ENCODE data around the gene MAP2. TPM values are rescaled to one million over a fixed set of nuclear protein-coding genes. Genes with fewer than 3 reads are reported as not detected.

The MAP2 gene
- total RNA-seq, 2 donors from 2014 or later = 1.8 TPM

- Histone ChIP-seq H3K4me1 (ENCODE audit: control insufficient read depth, insufficient read depth, low read length) (no peaks in the 10 kb centered on the region), H3K27ac (ENCODE audit: low read depth, low read length) (no peak overlapping the region), H3K4me3 (ENCODE audit: low read length) (no peak overlapping the region), H3K9ac (ENCODE audit: extremely low read depth, low read length, poor library complexity, severe bottlenecking) (no peak overlapping the region), H3K36me3 (ENCODE audit: control insufficient read depth, insufficient read depth, low read length) (no peaks in the 10 kb centered on the region), H3K9me3 (ENCODE audit: control insufficient read depth, low read length) (no peaks in the 10 kb centered on the region), H3K27me3 (ENCODE audit: control insufficient read depth, insufficient read depth, low read length, poor library complexity, severe bottlenecking) (no peaks in the 10 kb centered on the region)
- no peaks in the 10 kb centered on the region for H3K9me3 Mint-ChIP-seq
- DNase-seq = no peak
- 80% methylated on average over 1 of the region's 1 CpG; no CpG with 5 or more reads in 1 of the 2 experiments for WGBS, 2 experiments (ENCODE audit: insufficient coverage in 1 of 2, insufficient read length in 1 of 2)
- H3K27me3 Mint-ChIP-seq (ENCODE audit: insufficient read depth) = no peaks in the 10 kb centered on the region
- no peaks in the 10 kb centered on the region for H3K36me3 Mint-ChIP-seq (ENCODE audit: low read depth)
- no peaks in the 10 kb centered on the region for H3K4me1 Mint-ChIP-seq
- H3K27ac Mint-ChIP-seq = no peak overlapping the region
- no peak overlapping the region for H3K4me3 Mint-ChIP-seq
- TF ChIP-seq, protein P1, sequence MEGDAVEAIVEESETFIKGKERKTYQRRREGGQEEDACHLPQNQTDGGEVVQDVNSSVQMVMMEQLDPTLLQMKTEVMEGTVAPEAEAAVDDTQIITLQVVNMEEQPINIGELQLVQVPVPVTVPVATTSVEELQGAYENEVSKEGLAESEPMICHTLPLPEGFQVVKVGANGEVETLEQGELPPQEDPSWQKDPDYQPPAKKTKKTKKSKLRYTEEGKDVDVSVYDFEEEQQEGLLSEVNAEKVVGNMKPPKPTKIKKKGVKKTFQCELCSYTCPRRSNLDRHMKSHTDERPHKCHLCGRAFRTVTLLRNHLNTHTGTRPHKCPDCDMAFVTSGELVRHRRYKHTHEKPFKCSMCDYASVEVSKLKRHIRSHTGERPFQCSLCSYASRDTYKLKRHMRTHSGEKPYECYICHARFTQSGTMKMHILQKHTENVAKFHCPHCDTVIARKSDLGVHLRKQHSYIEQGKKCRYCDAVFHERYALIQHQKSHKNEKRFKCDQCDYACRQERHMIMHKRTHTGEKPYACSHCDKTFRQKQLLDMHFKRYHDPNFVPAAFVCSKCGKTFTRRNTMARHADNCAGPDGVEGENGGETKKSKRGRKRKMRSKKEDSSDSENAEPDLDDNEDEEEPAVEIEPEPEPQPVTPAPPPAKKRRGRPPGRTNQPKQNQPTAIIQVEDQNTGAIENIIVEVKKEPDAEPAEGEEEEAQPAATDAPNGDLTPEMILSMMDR (conservative IDR thresholded peaks at IDR 0.05) = no peak
Observed at GRCh38 chr2:209395229-209395628, 28.6 kb upstream of the MAP2 start.

DNA sequence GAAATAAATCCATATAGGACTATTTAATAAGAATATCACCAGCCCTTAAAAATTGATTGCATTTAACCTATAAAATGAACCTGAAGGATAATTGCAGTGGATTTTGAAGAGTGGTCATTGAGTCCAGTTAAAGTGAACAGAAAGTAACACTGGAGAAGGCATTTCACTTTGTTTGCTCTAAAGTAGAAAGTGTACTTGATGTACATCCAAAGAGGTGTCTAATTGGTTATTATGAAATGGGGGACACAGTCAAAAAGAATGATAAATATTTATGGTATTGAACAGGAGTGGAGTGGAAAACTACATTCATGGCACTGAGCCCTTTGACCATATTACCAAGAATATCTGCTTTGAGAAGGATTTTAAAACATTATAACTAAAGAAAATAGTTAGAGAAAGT is 28.2 kb upstream of the MAP2 start:
- no peak overlapping the region for H3K27ac ChIP-seq (ENCODE audit: low read depth, low read length)
- no peaks in the 10 kb centered on the region for H3K4me1 ChIP-seq (ENCODE audit: control insufficient read depth, insufficient read depth, low read length)
- H3K4me1 Mint-ChIP-seq = no peaks in the 10 kb centered on the region
- no peak overlapping the region for H3K27ac Mint-ChIP-seq
- TF ChIP-seq, protein P1 (conservative IDR thresholded peaks at IDR 0.05) = no peak
- no peaks in the 10 kb centered on the region for H3K27me3 ChIP-seq (ENCODE audit: control insufficient read depth, insufficient read depth, low read length, poor library complexity, severe bottlenecking)
- no peaks in the 10 kb centered on the region for H3K9me3 Mint-ChIP-seq
- H3K4me3 ChIP-seq (ENCODE audit: low read length) = no peak overlapping the region
- no peaks in the 10 kb centered on the region for H3K36me3 ChIP-seq (ENCODE audit: control insufficient read depth, insufficient read depth, low read length)
- no peak for DNase-seq
- H3K4me3 Mint-ChIP-seq = no peak overlapping the region
- H3K9me3 ChIP-seq (ENCODE audit: control insufficient read depth, low read length) = no peaks in the 10 kb centered on the region
- no peak overlapping the region for H3K9ac ChIP-seq (ENCODE audit: extremely low read depth, low read length, poor library complexity, severe bottlenecking)
- no peaks in the 10 kb centered on the region for H3K27me3 Mint-ChIP-seq (ENCODE audit: insufficient read depth)
- H3K36me3 Mint-ChIP-seq (ENCODE audit: low read depth) = no peaks in the 10 kb centered on the region

GRCh38 chr2:209398463-209398862 is 25.4 kb upstream of the MAP2 start:
- H3K9me3 Mint-ChIP-seq = no peaks in the 10 kb centered on the region
- H3K4me1 ChIP-seq (ENCODE audit: control insufficient read depth, insufficient read depth, low read length) = no peaks in the 10 kb centered on the region
- TF ChIP-seq, protein P1 (conservative IDR thresholded peaks at IDR 0.05) = no peak
- no peaks in the 10 kb centered on the region for H3K36me3 ChIP-seq (ENCODE audit: control insufficient read depth, insufficient read depth, low read length)
- no peaks in the 10 kb centered on the region for H3K27me3 ChIP-seq (ENCODE audit: control insufficient read depth, insufficient read depth, low read length, poor library complexity, severe bottlenecking)
- no peaks in the 10 kb centered on the region for H3K36me3 Mint-ChIP-seq (ENCODE audit: low read depth)
- 88 to 92% methylated on average over 2 of the region's 2 CpGs for WGBS, 2 experiments (ENCODE audit: insufficient coverage in 1 of 2, insufficient read length in 1 of 2)
- no peak overlapping the region for H3K27ac Mint-ChIP-seq
- no peak overlapping the region for H3K4me3 ChIP-seq (ENCODE audit: low read length)
- no peak for DNase-seq
- no peak overlapping the region for H3K4me3 Mint-ChIP-seq
- H3K27ac ChIP-seq (ENCODE audit: low read depth, low read length) = peak overlapping the region; percentile 86
- H3K27me3 Mint-ChIP-seq (ENCODE audit: insufficient read depth) = no peaks in the 10 kb centered on the region
- H3K9me3 ChIP-seq (ENCODE audit: control insufficient read depth, low read length) = no peaks in the 10 kb centered on the region
- no peaks in the 10 kb centered on the region for H3K4me1 Mint-ChIP-seq
- H3K9ac ChIP-seq (ENCODE audit: extremely low read depth, low read length, poor library complexity, severe bottlenecking) = no peak overlapping the region
